ENCODE measurements around the gene ZP1. TPM values are rescaled to one million over a fixed set of nuclear protein-coding genes. Genes with fewer than 3 reads are reported as not detected.

The ZP1 gene
- total and polyA plus RNA-seq, 2 of the 8 experiments (the other 6 are each of a cell fraction or from before 2014, with no cell fraction given): not detected

DNA sequence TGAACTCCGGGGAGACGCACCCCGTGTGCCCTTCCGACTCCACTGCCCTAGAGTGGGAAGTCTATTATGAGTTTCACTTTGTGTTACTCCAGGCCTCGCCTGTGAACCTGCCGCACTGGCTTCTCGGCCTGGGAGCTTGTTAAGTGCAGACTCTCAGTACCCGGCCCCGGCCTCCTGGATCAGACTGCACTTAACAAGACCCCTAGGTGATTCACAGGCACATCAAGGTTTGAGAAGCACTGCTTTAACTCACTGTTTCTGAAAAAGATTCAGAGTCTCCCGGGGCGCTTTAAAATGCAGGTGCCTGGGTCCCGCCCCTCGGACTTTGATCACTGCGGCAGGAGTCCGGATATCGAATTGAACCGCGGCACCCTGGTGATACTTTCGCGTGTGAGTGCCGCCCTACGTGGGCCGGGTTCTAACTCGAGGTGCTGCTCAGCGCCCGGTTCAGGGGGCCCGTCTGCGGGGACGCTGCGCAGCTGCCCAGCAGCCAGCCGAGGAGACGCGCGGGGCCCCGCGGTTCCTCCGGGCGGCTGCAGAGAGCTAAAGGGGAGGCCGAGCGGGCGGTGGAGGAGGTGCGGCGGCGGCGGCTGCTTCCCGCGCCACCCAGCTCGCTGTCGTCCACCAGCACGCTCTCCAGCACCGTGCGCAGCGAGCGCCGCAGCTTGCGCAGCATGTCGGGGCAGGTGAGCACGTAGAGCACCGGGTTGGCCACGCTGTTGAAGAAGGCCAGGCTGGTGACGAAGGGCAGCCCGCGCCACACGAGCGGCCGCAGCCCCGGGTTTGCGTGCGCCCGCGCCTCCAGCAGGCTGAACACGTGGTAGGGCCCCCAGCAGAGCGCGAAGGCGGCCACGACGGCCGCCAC lies 15.0 kb upstream of the ZP1 start (continued):
- TF ChIP-seq SAP30 (IDR thresholded peaks at IDR 0.05; ENCODE audit: insufficient read depth, insufficient replicate concordance, low read length) (no peak), JUN (IDR thresholded peaks at IDR 0.05; ENCODE audit: low read depth, low read length) (no peak), RAD21 (IDR thresholded peaks at IDR 0.05 in 1 of 2, conservative IDR thresholded peaks at IDR 0.05 in 1 of 2; ENCODE audit: low read depth in 2 of 2, low read length in 2 of 2) (no peak), CHD2 (IDR thresholded peaks at IDR 0.05; ENCODE audit: low read length) (no peak), TBP (IDR thresholded peaks at IDR 0.05; ENCODE audit: low read depth, low read length) (no peak), EZH2 (IDR thresholded peaks at IDR 0.05; ENCODE audit: low read depth, low read length, severe bottlenecking) (no peak)
- TF ChIP-seq, protein P1, sequence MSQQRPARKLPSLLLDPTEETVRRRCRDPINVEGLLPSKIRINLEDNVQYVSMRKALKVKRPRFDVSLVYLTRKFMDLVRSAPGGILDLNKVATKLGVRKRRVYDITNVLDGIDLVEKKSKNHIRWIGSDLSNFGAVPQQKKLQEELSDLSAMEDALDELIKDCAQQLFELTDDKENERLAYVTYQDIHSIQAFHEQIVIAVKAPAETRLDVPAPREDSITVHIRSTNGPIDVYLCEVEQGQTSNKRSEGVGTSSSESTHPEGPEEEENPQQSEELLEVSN (IDR thresholded peaks at IDR 0.05): peak; percentile 97
- TF ChIP-seq, protein P2, sequence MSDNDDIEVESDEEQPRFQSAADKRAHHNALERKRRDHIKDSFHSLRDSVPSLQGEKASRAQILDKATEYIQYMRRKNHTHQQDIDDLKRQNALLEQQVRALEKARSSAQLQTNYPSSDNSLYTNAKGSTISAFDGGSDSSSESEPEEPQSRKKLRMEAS (IDR thresholded peaks at IDR 0.05): peak; percentile 96
